GM19438 (cell line): ENCODE results near the gene ERRFI1.

Source experiments
- ATAC-seq: cut with Tn5 transposase; IDR thresholded peaks from one replicate; pipeline ENCODE4 v1.9.1; 2021; ENCODE audit warnings: low read depth; ENCODE audit not compliant: unreplicated experiment

Gene ERRFI1

GRCh38 chr1:8021676-8022266 lies 4.3 kb downstream of the ERRFI1 start:
- no peak for ATAC-seq

GRCh38 chr1:8020032-8020431 lies 6.1 kb downstream of the ERRFI1 start:
- ATAC-seq = no peak

GRCh38 chr1:8019229-8019620 lies 6.9 kb downstream of the ERRFI1 start:
- no peak for ATAC-seq

GRCh38 chr1:8018492-8019228 lies 7.4 kb downstream of the ERRFI1 start:
- ATAC-seq = no peak

- ATAC-seq = no peak
Measured at GRCh38 chr1:8017495-8018197, 8.5 kb downstream of the ERRFI1 start.

GRCh38 chr1:8016895-8017241 lies 9.2 kb downstream of the ERRFI1 start:
- no peak for ATAC-seq

GRCh38 chr1:8016210-8016894 lies 9.8 kb downstream of the ERRFI1 start:
- ATAC-seq = no peak

- no peak for ATAC-seq
Measured at GRCh38 chr1:8015809-8016165, 10.3 kb downstream of the ERRFI1 start.

GRCh38 chr1:8015036-8015808 lies 10.9 kb downstream of the ERRFI1 start:
- ATAC-seq = no peak

GRCh38 chr1:8014381-8014988 lies 11.6 kb downstream of the ERRFI1 start:
- no peak for ATAC-seq

- ATAC-seq = no peak
Measured at GRCh38 chr1:8013800-8014199, 12.3 kb downstream of the ERRFI1 start.

- no peak for ATAC-seq
Measured at GRCh38 chr1:8013399-8013798, 12.7 kb downstream of the ERRFI1 start.

- ATAC-seq = no peak
Measured at GRCh38 chr1:8012955-8013354, 13.2 kb downstream of the ERRFI1 start.

GRCh38 chr1:8011923-8012858 lies 13.9 kb downstream of the ERRFI1 start:
- ATAC-seq = no peak

- no peak for ATAC-seq
Measured at GRCh38 chr1:8011016-8011415, 15.1 kb downstream of the ERRFI1 start.

GRCh38 chr1:8010080-8010664 lies 15.9 kb downstream of the ERRFI1 start:
- ATAC-seq = no peak

GRCh38 chr1:8009043-8010002 lies 16.8 kb downstream of the ERRFI1 start:
- no peak for ATAC-seq
